Measurements from ENCODE around the gene RNF135.

RNF135 gene

GRCh38 chr17:30997270-30997669, 26.4 kb downstream of the RNF135 start:
- no peak overlapping the region for H3K4me2 ChIP-seq (ENCODE audit: low read length)
- H3K79me2 ChIP-seq (ENCODE audit: low read length) = no peaks in the 10 kb centered on the region
- H3K9me3 ChIP-seq (ENCODE audit: insufficient read depth, low read length) = no peaks in the 10 kb centered on the region
- H3K27ac ChIP-seq (ENCODE audit: low read length) = no peak overlapping the region
- H2AFZ ChIP-seq (ENCODE audit: low read depth, low read length) = no peak overlapping the region
- H3K4me3 ChIP-seq (ENCODE audit: low read length) = no peak overlapping the region
- H4K20me1 ChIP-seq (ENCODE audit: insufficient read depth, low read length) = no peaks in the 10 kb centered on the region
- H3K4me1 ChIP-seq (ENCODE audit: low read length) = peaks cover 6% of the 10 kb centered on the region
- no peaks in the 10 kb centered on the region for H3K27me3 ChIP-seq (ENCODE audit: low read depth, low read length)
- H3K9ac ChIP-seq (ENCODE audit: low read length) = no peak overlapping the region
- TF ChIP-seq EZH2phosphoT487 (IDR thresholded peaks at IDR 0.05; ENCODE audit: low read depth) = no peak
- TF ChIP-seq, protein P1, sequence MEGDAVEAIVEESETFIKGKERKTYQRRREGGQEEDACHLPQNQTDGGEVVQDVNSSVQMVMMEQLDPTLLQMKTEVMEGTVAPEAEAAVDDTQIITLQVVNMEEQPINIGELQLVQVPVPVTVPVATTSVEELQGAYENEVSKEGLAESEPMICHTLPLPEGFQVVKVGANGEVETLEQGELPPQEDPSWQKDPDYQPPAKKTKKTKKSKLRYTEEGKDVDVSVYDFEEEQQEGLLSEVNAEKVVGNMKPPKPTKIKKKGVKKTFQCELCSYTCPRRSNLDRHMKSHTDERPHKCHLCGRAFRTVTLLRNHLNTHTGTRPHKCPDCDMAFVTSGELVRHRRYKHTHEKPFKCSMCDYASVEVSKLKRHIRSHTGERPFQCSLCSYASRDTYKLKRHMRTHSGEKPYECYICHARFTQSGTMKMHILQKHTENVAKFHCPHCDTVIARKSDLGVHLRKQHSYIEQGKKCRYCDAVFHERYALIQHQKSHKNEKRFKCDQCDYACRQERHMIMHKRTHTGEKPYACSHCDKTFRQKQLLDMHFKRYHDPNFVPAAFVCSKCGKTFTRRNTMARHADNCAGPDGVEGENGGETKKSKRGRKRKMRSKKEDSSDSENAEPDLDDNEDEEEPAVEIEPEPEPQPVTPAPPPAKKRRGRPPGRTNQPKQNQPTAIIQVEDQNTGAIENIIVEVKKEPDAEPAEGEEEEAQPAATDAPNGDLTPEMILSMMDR (IDR thresholded peaks at IDR 0.05; ENCODE audit: low read depth, low read length) = no peak
- peaks cover 28% of the 10 kb centered on the region for H3K36me3 ChIP-seq (replicated peaks; ENCODE audit: low read depth, low read length)

DNA sequence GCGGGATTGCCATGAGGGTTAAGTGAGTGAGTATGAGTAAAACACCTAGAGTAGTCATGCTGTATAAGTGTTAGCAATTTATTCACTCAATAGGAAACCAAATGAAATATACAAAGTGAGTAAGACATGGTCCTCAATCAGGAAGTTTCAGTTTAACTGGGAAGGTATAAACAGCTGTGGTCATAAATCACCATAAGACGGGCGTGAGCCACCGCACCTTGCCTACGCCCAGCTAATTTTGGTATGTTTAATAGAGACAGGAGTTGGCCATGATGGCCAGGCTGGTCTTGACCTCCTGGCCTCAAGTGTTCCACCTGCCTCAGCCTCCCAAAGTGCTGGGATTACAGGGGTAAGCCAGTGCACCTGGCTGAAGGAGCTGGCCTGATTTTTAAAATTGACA, 27.0 kb downstream of the RNF135 start:
- H3K9me3 ChIP-seq (ENCODE audit: insufficient read depth, low read length) = no peaks in the 10 kb centered on the region
- H3K27ac ChIP-seq (ENCODE audit: low read length) = no peak overlapping the region
- H3K4me2 ChIP-seq (ENCODE audit: low read length) = no peak overlapping the region
- no peak overlapping the region for H3K9ac ChIP-seq (ENCODE audit: low read length)
- peaks cover 28% of the 10 kb centered on the region for H3K36me3 ChIP-seq (replicated peaks; ENCODE audit: low read depth, low read length)
- no peaks in the 10 kb centered on the region for H3K27me3 ChIP-seq (ENCODE audit: low read depth, low read length)
- no peaks in the 10 kb centered on the region for H4K20me1 ChIP-seq (ENCODE audit: insufficient read depth, low read length)
- H3K4me1 ChIP-seq (ENCODE audit: low read length) = peaks cover 6% of the 10 kb centered on the region
- no peaks in the 10 kb centered on the region for H3K79me2 ChIP-seq (ENCODE audit: low read length)
- H3K4me3 ChIP-seq (ENCODE audit: low read length) = no peak overlapping the region
- no peak overlapping the region for H2AFZ ChIP-seq (ENCODE audit: low read depth, low read length)
- TF ChIP-seq, protein P1 (IDR thresholded peaks at IDR 0.05; ENCODE audit: low read depth, low read length) = no peak
- no peak for TF ChIP-seq EZH2phosphoT487 (IDR thresholded peaks at IDR 0.05; ENCODE audit: low read depth)

DNA sequence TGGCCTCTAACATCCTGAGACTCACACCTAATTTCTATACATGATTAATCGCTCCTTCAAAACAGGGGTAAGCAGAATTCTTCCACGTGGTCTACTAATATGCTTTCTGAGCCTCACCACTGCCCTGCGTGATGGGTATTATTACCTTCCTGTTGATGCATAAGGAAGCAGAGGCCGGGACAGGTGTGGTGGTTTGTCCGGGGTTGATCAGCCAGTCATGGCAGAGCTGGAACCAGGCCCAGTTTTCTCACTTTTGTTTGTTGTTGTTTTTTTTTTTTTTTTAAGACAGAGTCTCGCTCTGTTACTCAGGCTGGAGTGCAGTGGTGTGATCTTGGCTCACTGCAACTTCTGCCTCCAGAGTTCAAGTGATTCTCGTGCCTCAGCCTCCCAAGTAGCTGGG, 31.2 kb downstream of the RNF135 start:
- TF ChIP-seq, protein P1 (IDR thresholded peaks at IDR 0.05; ENCODE audit: low read depth, low read length) = no peak
- no peak for TF ChIP-seq EZH2phosphoT487 (IDR thresholded peaks at IDR 0.05; ENCODE audit: low read depth)
- H3K36me3 ChIP-seq (replicated peaks; ENCODE audit: low read depth, low read length) = peaks cover 20% of the 10 kb centered on the region
- no peak overlapping the region for H3K4me3 ChIP-seq (ENCODE audit: low read length)

GRCh38 chr17:31003225-31003866, 32.5 kb downstream of the RNF135 start:
- Histone ChIP-seq H3K4me2 (ENCODE audit: low read length) (no peak overlapping the region), H3K4me1 (ENCODE audit: low read length) (0 out of 2 replicates have a peak, but pooled peaks cover 3% of the 10 kb centered on the region), H3K27me3 (ENCODE audit: low read depth, low read length) (no peaks in the 10 kb centered on the region), H2AFZ (ENCODE audit: low read depth, low read length) (no peak overlapping the region), H4K20me1 (ENCODE audit: insufficient read depth, low read length) (no peaks in the 10 kb centered on the region), H3K4me3 (ENCODE audit: low read length) (no peak overlapping the region), H3K36me3 (replicated peaks; ENCODE audit: low read depth, low read length) (peaks cover 12% of the 10 kb centered on the region), H3K9me3 (ENCODE audit: insufficient read depth, low read length) (no peaks in the 10 kb centered on the region), H3K9ac (ENCODE audit: low read length) (no peak overlapping the region), H3K79me2 (ENCODE audit: low read length) (no peaks in the 10 kb centered on the region), H3K27ac (ENCODE audit: low read length) (no peak overlapping the region)
- TF ChIP-seq, protein P1 (IDR thresholded peaks at IDR 0.05; ENCODE audit: low read depth, low read length) = no peak

More for the DNA sequence above, 31.2 kb downstream of the RNF135 start:
- no peak overlapping the region for H3K27ac ChIP-seq (ENCODE audit: low read length)
- no peak overlapping the region for H3K4me2 ChIP-seq (ENCODE audit: low read length)
- no peaks in the 10 kb centered on the region for H3K79me2 ChIP-seq (ENCODE audit: low read length)
- no peaks in the 10 kb centered on the region for H4K20me1 ChIP-seq (ENCODE audit: insufficient read depth, low read length)
- H3K9me3 ChIP-seq (ENCODE audit: insufficient read depth, low read length) = no peaks in the 10 kb centered on the region
- H2AFZ ChIP-seq (ENCODE audit: low read depth, low read length) = no peak overlapping the region
- no peak overlapping the region for H3K9ac ChIP-seq (ENCODE audit: low read length)
- no peaks in the 10 kb centered on the region for H3K27me3 ChIP-seq (ENCODE audit: low read depth, low read length)
- H3K4me1 ChIP-seq (ENCODE audit: low read length) = no peaks in the 10 kb centered on the region
